GM18907 (cell line): ENCODE results near the gene STK39.

Source experiments
- ATAC-seq: cut with Tn5 transposase; IDR thresholded peaks from one replicate; pipeline ENCODE4 v1.9.1; 2021; ENCODE audit warnings: mild to moderate bottlenecking, moderate library complexity; ENCODE audit not compliant: unreplicated experiment

Gene STK39

DNA sequence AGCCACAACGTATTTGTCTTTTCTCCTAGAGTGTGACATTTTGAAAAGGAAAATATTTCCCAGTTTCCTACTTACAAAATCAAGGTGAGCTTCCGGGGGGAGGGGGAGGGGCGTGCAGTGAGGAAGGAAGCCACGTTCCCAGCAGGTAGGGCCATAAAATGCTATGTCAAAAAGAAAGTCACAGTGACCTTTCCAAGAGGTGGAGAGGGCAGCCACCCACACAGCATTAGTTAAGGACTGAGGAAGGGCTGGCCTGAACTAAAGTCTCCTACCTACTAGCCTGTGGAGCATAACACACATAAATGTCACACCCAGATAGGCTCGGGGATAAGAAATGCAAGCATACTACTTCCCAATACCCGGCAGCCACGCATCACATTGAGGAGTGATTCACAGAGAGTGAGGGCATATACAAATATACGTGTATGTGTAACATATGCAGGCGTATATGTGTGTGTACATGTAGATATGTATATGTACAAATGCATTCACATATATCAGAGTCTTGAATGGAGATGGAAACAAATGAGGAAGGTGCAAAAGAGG, 191.1 kb downstream of the STK39 start:
- ATAC-seq, result no peak

DNA sequence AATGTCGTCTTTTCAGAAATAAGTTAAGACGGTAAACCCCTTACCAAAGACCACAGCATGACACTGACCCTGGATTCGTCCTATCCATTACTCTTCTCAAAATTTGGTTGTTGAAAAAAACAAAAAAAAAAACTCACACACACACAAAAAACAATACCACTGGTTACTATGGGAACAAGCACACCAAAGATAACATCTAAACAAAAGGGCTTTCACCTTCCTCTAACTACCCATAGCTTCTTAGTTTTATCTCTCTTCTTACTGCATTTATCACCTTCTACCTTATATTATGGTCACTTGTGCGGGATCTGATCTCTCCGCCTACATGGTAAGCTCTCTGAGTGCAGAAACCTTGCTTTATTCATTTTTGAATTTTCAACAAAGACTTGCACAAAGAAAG, 192.7 kb downstream of the STK39 start:
- no peak for ATAC-seq

DNA sequence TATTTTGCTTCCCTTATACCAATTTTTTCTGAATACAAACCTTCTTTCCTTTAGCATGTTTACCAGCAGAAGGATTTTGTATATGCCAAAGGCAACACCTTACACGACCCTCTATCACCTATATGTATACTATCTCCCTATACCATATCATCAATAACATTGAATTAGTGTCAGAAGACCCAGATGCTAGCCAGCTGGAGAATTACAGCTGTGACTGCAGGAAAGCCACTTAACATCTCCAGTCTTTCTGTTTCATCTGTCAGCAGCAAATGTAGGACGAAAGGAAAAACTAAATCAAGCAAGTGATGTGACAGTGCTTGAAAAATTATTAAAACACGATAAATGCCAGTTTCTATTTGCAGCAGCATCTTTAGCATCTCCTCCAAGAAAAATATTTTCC, 193.7 kb downstream of the STK39 start:
- no peak for ATAC-seq

DNA sequence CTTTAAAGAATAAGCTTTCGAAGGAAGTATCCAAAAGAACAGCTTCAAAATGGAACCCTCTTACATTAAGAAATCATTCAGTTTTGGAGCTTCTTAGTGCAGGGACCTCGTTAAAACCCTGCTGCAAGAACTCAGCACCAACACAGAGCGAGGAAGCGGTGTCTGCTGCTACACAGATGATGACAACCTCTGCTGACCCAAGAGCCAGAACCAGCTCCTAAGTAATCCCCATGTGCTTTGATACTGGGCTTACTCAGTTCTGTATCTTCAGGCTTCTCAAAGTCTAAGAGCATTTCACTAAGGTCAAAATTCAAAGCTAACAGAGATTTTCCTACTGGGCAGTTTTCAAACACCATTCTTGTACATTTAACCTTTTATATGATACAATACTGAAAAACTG, 194.6 kb downstream of the STK39 start:
- no peak for ATAC-seq

DNA sequence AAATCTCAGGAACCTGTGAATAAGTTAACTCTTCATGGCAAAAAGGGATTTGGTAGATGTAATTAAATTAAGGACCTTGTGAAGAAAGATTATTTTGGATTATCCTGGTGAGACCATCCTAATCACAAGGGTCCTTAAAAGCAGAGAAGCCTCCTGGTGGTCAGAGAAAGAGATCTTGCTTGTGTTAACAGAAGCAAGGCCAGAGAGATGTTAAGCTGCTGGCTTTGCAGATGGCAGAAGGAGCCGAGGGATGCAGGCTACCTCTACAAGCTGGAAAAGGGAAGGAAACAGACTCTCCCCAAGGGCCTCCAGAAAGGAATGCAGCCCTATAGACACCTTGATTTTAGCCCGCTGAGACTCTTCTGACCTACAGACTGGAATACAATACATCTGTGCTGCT, 197.0 kb downstream of the STK39 start:
- no peak for ATAC-seq

DNA sequence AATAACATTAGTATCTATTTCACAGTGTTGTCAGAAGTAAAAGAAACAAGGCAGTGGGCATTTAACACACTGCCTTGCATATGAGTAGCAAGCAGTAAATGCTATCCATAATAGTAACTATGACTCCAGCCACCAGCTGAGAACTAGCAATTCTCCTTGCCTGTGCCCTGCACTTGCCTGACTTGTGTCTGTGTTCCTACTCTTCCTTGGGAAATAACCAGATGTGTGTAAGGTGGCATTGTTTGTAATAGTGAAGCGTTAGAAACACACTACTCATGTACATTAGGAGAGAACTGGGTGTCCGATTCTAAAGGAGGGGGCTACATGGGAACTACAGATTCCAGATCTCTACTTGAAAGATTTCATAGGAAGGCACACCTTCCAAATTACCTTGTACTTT, 197.8 kb downstream of the STK39 start:
- no peak for ATAC-seq

- no peak for ATAC-seq
These were observed 200.2 kb downstream of the STK39 start for GRCh38 chr2:168047091-168047690.

DNA sequence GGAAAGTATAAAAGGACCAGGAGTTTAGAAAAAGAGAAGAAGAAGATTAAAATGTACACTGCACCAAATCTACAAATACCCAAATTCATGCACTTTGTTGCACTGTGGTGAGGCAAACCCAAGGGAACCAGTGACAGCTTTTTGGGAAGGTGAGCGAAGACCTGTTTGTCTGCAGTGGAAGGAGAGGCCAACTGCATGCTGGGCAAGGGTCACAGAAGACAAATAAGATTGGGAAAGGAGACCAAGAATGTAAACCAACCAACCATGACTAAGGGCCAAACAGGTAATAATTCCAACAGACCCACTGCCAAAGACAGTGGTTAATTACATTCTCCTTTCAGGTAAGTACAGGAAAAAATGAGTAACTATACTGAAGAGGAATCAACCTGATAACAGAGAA, 202.8 kb downstream of the STK39 start:
- ATAC-seq, result no peak

DNA sequence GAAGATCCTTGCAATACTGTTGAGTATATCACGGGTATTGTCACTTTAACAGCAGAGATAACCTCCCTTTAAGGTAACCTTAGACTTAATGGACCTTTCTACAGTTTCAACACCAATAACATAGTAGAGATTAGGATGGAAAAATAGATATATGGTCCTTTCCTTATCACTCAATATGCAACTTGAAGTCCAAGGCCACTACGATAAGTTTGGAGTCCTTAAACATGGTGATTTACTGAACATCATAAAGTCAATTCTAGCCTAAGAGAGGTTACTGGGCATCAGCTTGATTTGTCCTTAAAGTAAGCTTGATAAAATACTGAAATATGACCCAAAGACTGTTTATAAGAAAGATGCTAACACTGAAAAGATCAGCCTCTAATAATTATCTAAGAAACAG, 203.2 kb downstream of the STK39 start:
- no peak for ATAC-seq

DNA sequence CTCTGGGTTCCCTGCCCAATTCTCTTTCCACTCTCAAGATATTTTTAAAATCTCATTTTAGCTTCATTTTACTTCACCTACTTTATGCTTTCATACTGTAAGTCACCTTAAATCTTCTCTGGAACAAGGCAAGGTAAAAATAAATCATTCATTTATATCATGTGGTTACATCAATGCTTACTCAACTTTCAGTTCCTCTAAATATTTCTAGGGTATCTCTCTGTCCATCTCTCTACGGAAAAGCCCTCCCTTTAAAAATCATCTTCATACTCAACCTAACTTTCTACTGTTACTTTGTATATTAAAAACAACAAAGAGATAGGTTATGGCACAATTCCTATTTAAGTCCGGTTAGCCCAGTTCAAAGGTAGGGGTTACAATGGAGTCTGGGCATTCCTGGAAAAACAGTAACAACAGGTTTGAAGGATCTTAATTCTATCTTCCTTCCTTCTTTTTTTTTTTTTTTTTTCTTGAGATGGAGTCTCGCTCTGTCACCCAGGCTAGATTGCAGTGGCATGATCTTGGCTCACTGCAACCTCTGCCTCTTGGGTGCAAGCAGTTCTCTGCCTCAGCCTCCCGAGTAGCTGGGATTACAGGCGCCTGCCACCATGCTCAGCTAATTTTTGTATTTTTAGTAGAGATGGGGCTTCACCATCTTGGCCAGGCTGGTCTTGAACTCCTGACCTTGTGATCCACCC, 205.1 kb downstream of the STK39 start:
- ATAC-seq, result peak; percentile 95

DNA sequence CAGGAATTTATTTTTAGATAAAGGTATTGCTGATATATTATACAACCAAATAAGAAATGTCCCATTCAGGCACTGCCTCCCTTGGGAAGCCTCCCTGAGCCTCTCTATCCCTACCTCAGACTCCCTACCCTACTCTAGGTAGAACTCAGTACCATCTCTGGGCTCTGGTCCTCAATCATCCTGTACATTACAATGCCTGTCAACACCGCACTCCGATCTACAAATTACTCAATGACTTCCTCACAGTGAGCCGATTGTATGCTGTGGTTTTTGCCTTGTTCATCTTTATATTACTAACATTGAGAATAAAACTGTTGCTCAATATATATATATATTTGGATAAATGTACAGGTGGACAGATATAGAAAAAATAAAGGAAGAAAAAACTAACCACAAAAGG, 207.5 kb downstream of the STK39 start:
- peak; percentile 67 for ATAC-seq

GRCh38 chr2:168037778-168038177, 209.6 kb downstream of the STK39 start:
- ATAC-seq, result no peak

- ATAC-seq, result peak; percentile 48
These were observed 211.9 kb downstream of the STK39 start for GRCh38 chr2:168035458-168035857.

- no peak for ATAC-seq
These were observed 212.8 kb downstream of the STK39 start for GRCh38 chr2:168034616-168035015.

- no peak for ATAC-seq
These were observed 213.4 kb downstream of the STK39 start for GRCh38 chr2:168033966-168034365.

GRCh38 chr2:168032091-168032490, 215.3 kb downstream of the STK39 start:
- ATAC-seq, result no peak

- ATAC-seq, result peak; percentile 97
These were observed 216.4 kb downstream of the STK39 start for GRCh38 chr2:168030862-168031624.

DNA sequence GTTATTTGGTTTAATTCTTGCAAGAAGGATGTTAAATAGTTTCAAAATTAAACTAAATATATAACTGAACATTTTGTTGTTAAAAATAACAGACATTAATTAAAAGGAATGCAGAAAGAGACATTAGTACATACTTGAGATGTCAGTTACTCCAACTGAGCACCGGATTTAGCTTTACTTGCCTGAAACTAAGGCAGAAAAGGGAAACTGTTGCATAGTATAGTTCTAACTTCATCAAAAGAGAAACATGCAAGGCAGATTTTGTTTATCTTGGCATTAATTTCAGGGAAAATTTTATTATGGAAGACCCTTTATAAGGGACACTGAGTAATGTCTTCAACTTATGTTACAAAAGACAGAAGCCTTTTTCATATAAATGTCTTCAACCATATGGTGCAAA, 218.3 kb downstream of the STK39 start:
- ATAC-seq, result no peak

GRCh38 chr2:168028362-168028761, 219.0 kb downstream of the STK39 start:
- ATAC-seq, result no peak

DNA sequence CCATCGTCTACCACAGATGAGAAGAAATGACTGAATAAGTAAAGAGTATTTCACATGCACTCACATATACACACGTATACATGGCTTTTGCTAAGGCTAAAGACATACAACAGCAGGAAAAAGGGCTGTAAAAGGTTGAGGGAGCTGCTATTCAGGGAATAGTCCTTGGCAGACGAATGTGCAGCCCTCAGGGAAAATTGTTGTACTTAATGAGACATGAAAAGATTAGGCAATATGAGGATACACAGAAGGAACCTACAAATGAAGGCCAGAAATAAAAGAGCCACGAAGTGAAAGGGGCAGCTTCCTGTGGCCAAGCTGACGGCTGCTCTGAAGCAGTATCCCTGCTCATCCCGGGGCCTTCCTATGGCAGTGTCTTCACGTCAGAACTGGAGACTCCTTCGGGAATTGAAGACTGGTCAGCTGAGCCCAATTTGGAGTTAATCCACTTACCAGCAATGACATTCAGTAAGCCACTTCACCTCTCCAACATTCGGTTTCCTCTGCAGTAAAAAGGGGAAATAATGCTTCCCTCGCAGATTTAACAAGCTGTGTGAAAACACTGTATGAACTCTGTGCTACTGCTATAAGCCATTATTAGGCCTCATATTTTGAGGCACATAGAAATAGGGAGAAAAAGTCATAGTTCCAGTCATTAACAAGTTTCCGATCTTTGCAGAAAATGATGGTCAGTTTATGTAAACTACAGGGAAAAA, 221.8 kb downstream of the STK39 start:
- ATAC-seq, result no peak

GRCh38 chr2:168024459-168024858, 222.9 kb downstream of the STK39 start:
- no peak for ATAC-seq
